Lung (tissue), 12 donors: ENCODE measurements around the gene DHX58. TPM values are rescaled to one million over a fixed set of nuclear protein-coding genes. Genes with fewer than 3 reads are reported as not detected.

ENCODE experiments used
- ATAC-seq: fragments of 200-7000 bp; cut with Tn5 transposase; one replicate; pipeline ENCODE4 v1.9.1; 2020; ENCODE audit warnings: moderate number of reproducible peaks; ENCODE audit not compliant: insufficient read depth, low FRiP score
- DNase-seq, 3 donors: peaks; one replicate each; pipeline ENCODE4 v3.0.0-alpha.2; 2013 to 2017
- H3K27ac ChIP-seq, 2 donors: one replicate each; pipeline ENCODE4 v1.5.1; 2013; ENCODE audit warnings: mild to moderate bottlenecking in 2 of 2, moderate library complexity in 2 of 2, control low read depth in 1 of 2, inconsistent platforms in 1 of 2, low read depth in 1 of 2, low read length in 1 of 2
- H3K27me3 ChIP-seq, 3 donors: one replicate each; pipeline ENCODE4 v1.5.1; 2013; ENCODE audit warnings: low read length in 2 of 3; ENCODE audit not compliant: control insufficient read depth in 3 of 3, insufficient read depth in 3 of 3
- H3K36me3 ChIP-seq, 4 donors: one replicate each; pipeline ENCODE4 v1.5.1; 2013; ENCODE audit warnings: low read length in 4 of 4, mild to moderate bottlenecking in 1 of 4, moderate library complexity in 1 of 4; ENCODE audit not compliant: control insufficient read depth in 4 of 4, insufficient read depth in 4 of 4
- H3K4me1 ChIP-seq, 5 donors: one replicate each; pipeline ENCODE4 v1.5.1; 2013; ENCODE audit warnings: low read length in 5 of 5, mild to moderate bottlenecking in 2 of 5, moderate library complexity in 1 of 5; ENCODE audit not compliant: control insufficient read depth in 5 of 5, insufficient read depth in 5 of 5
- H3K4me3 ChIP-seq: one replicate; pipeline ENCODE4 v1.5.1; 2013; ENCODE audit warnings: mild to moderate bottlenecking, control low read depth, moderate library complexity
- H3K9ac ChIP-seq, 2 donors: one replicate each; pipeline ENCODE4 v1.5.1; 2013; ENCODE audit warnings: low read length in 2 of 2, control low read depth in 1 of 2; ENCODE audit not compliant: insufficient read depth in 1 of 2
- H3K9me3 ChIP-seq, 4 donors: one replicate each; pipeline ENCODE4 v1.5.1; 2013; ENCODE audit warnings: low read length in 3 of 4, mild to moderate bottlenecking in 1 of 4, moderate library complexity in 1 of 4; ENCODE audit not compliant: control insufficient read depth in 4 of 4, insufficient read depth in 3 of 4
- CTCF ChIP-seq: IDR thresholded peaks from 2 replicates; pipeline ENCODE4 v1.5.1; 2012; ENCODE audit warnings: mild to moderate bottlenecking; ENCODE audit errors: control extremely low read depth, extremely low read depth
- WGBS, 2 donors: extraction: QIAGEN DNeasy Blood & Tissue Kit; methylation state at CpG; one replicate each; pipeline ENCODE4 v1.1.7; 2013; 5-methylcytosine and 5-hydroxymethylcytosine counted together
- polyA plus RNA-seq, 2 donors: library from polyadenylated mRNA; stranded (reverse); fragments of 200-250 nt; gene quantifications; one replicate each; pipeline ENCODE4 v1.2.1, GENCODE V29; 2013
- total RNA-seq, 2 donors: library from RNA; depleted of rRNA in 1 of 2; stranded (reverse); fragments of >200 nt in 1 of 2; gene quantifications; one replicate each; pipeline ENCODE4 v1.2.1, GENCODE V29; 2014 to 2021
- donor health status: control.
- donor health status: control.
- donor health status: Bipolar disorder and iron deficiency.
- donor health status: healthy.
- donor health status: DM: yes; HTN: yes; CAD: no.

Gene DHX58
- total and polyA plus RNA-seq, 4 donors: 14.7 to 35.1 (median 25.8) TPM

GRCh38 chr17:42065201-42065600 is 47.3 kb downstream of the DHX58 start:
- H3K36me3 ChIP-seq: no peaks in the 10 kb centered on the region
- no peaks in the 10 kb centered on the region for H3K9me3 ChIP-seq
- H3K27me3 ChIP-seq: no peaks in the 10 kb centered on the region
- no peak overlapping the region for H3K27ac ChIP-seq
- TF ChIP-seq CTCF: no peak
- WGBS, 2 donors: 70 to 74% methylated on average over 2 of the region's 2 CpGs
- H3K4me1 ChIP-seq: peaks cover 0 to 4% (median 0%) of the 10 kb centered on the region in 5 donors
- no peak for DNase-seq
- H3K4me3 ChIP-seq: no peak overlapping the region
- H3K9ac ChIP-seq: no peak overlapping the region
- ATAC-seq: no peak

GRCh38 chr17:42062681-42063080 is 49.8 kb downstream of the DHX58 start:
- ATAC-seq (no peak), DNase-seq (no peak)
- WGBS, 2 donors: 88 to 92% methylated on average over 14 of the region's 14 CpGs
- Histone ChIP-seq H3K4me1 (peaks cover 0 to 4% (median 0%) of the 10 kb centered on the region in 5 donors), H3K9ac (no peak overlapping the region), H3K9me3 (peaks cover 0 to 2% (median 0%) of the 10 kb centered on the region in 4 donors), H3K4me3 (no peak overlapping the region), H3K27me3 (no peaks in the 10 kb centered on the region), H3K36me3 (no peaks in the 10 kb centered on the region), H3K27ac (no peak overlapping the region)
- no peak for TF ChIP-seq CTCF

- Histone ChIP-seq H3K9me3 (peaks cover 0 to 2% (median 0%) of the 10 kb centered on the region in 4 donors), H3K9ac (no peak overlapping the region), H3K27ac (no peak overlapping the region), H3K36me3 (no peaks in the 10 kb centered on the region), H3K4me3 (no peak overlapping the region), H3K27me3 (no peaks in the 10 kb centered on the region), H3K4me1 (peaks cover 0 to 4% (median 0%) of the 10 kb centered on the region in 5 donors)
- ATAC-seq (no peak), DNase-seq (no peak)
- TF ChIP-seq CTCF: no peak
- WGBS, 2 donors: 73 to 74% methylated on average over 5 of the region's 5 CpGs
These were observed 50.6 kb downstream of the DHX58 start for GRCh38 chr17:42061646-42062487.
